ENCODE measurements around the gene RAB11B. TPM values are rescaled to one million over a fixed set of nuclear protein-coding genes. Genes with fewer than 3 reads are reported as not detected.
"Not testable (repeated sequence)": the region's sequence is repeated elsewhere in the genome, so short reads cannot be mapped to it uniquely, and the experiment has no call there.

Gene RAB11B
- polyA plus RNA-seq, 1 donor from 2014 or later = 71.1 TPM

DNA sequence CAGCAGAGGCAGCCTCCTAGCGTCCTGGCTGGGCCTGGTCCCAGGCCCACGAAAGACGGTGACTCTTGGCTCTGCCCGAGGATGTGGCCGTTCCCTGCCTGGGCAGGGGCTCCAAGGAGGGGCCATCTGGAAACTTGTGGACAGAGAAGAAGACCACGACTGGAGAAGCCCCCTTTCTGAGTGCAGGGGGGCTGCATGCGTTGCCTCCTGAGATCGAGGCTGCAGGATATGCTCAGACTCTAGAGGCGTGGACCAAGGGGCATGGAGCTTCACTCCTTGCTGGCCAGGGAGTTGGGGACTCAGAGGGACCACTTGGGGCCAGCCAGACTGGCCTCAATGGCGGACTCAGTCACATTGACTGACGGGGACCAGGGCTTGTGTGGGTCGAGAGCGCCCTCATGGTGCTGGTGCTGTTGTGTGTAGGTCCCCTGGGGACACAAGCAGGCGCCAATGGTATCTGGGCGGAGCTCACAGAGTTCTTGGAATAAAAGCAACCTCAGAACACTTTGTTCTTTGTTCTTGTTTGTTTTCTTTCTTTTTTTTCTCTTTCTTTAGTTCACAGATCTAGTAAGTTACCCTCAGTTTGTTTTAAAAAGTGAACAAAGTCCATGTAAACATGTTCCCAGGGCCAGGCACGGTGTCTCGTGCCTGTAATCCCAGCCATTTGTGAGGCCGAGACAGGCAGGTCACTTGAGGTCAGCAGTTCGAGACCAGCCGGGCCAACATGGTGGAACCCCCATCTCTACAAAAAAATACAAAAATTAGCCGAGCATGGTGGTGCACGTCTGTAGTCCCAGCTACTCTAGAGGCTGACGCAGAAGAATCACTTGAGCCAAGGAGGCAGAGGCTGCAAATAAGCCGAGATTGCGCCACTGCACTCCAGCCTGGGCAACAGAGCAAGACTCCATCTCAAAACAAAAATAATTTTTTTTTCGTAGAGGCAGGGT lies 16.0 kb upstream of the RAB11B start:
- no peak overlapping the region for H3K27ac ChIP-seq (ENCODE audit: low read length)
- H3K9ac ChIP-seq (ENCODE audit: low read length) = no peak overlapping the region
- TF ChIP-seq, protein P1, sequence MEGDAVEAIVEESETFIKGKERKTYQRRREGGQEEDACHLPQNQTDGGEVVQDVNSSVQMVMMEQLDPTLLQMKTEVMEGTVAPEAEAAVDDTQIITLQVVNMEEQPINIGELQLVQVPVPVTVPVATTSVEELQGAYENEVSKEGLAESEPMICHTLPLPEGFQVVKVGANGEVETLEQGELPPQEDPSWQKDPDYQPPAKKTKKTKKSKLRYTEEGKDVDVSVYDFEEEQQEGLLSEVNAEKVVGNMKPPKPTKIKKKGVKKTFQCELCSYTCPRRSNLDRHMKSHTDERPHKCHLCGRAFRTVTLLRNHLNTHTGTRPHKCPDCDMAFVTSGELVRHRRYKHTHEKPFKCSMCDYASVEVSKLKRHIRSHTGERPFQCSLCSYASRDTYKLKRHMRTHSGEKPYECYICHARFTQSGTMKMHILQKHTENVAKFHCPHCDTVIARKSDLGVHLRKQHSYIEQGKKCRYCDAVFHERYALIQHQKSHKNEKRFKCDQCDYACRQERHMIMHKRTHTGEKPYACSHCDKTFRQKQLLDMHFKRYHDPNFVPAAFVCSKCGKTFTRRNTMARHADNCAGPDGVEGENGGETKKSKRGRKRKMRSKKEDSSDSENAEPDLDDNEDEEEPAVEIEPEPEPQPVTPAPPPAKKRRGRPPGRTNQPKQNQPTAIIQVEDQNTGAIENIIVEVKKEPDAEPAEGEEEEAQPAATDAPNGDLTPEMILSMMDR (IDR thresholded peaks at IDR 0.05; ENCODE audit: poor library complexity, severe bottlenecking) = no peak
- TF ChIP-seq, protein P2, sequence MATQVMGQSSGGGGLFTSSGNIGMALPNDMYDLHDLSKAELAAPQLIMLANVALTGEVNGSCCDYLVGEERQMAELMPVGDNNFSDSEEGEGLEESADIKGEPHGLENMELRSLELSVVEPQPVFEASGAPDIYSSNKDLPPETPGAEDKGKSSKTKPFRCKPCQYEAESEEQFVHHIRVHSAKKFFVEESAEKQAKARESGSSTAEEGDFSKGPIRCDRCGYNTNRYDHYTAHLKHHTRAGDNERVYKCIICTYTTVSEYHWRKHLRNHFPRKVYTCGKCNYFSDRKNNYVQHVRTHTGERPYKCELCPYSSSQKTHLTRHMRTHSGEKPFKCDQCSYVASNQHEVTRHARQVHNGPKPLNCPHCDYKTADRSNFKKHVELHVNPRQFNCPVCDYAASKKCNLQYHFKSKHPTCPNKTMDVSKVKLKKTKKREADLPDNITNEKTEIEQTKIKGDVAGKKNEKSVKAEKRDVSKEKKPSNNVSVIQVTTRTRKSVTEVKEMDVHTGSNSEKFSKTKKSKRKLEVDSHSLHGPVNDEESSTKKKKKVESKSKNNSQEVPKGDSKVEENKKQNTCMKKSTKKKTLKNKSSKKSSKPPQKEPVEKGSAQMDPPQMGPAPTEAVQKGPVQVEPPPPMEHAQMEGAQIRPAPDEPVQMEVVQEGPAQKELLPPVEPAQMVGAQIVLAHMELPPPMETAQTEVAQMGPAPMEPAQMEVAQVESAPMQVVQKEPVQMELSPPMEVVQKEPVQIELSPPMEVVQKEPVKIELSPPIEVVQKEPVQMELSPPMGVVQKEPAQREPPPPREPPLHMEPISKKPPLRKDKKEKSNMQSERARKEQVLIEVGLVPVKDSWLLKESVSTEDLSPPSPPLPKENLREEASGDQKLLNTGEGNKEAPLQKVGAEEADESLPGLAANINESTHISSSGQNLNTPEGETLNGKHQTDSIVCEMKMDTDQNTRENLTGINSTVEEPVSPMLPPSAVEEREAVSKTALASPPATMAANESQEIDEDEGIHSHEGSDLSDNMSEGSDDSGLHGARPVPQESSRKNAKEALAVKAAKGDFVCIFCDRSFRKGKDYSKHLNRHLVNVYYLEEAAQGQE (IDR thresholded peaks at IDR 0.05; ENCODE audit: borderline replicate concordance) = no peak
- H3K4me2 ChIP-seq (ENCODE audit: low read length) = no peak overlapping the region
- no peaks in the 10 kb centered on the region for H3K9me3 ChIP-seq (ENCODE audit: low read length)
- H4K20me1 ChIP-seq (ENCODE audit: insufficient read depth) = no peaks in the 10 kb centered on the region
- no peaks in the 10 kb centered on the region for H3K36me3 ChIP-seq (ENCODE audit: insufficient read depth, low read length)
- no peaks in the 10 kb centered on the region for H3F3A ChIP-seq (ENCODE audit: insufficient read depth, low read length, poor library complexity, severe bottlenecking)
- no peak overlapping the region for H2AFZ ChIP-seq (ENCODE audit: low read depth, low read length)
- H3K4me3 ChIP-seq (ENCODE audit: low read length) = no peak overlapping the region
- no peaks in the 10 kb centered on the region for H3K9me2 ChIP-seq (ENCODE audit: insufficient read depth, low read length)
- H3K79me2 ChIP-seq (replicated peaks; ENCODE audit: insufficient read depth, low read length) = no peaks in the 10 kb centered on the region
- H3K27me3 ChIP-seq (ENCODE audit: insufficient read depth, low read depth, low read length) = no peaks in the 10 kb centered on the region

DNA sequence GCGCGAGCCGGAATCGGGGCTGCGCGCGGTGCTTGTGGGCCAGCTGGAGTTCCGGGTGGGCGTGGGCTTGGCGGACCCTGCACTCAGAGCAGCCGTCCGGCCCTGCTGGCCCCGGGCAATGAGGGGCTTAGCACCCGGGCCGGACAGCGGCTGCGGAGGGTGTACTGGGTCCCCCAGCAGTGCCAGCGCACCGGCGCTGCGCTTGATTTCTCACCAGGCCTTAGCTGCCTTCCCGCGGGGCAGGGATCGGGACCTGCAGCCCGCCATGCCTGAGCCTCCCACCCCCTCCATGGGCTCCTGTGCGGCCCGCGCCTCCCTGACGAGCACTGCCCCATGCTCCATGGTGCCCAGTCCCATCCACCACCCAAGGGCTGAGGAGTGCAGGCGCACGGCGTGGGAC lies 14.4 kb upstream of the RAB11B start:
- not testable (repeated sequence) for H3K9me3 ChIP-seq (ENCODE audit: low read length); H3F3A ChIP-seq (ENCODE audit: insufficient read depth, low read length, poor library complexity, severe bottlenecking); H3K79me2 ChIP-seq (replicated peaks; ENCODE audit: insufficient read depth, low read length); H3K36me3 ChIP-seq (ENCODE audit: insufficient read depth, low read length); H4K20me1 ChIP-seq (ENCODE audit: insufficient read depth); H3K4me3 ChIP-seq (ENCODE audit: low read length); H3K27me3 ChIP-seq (ENCODE audit: insufficient read depth, low read depth, low read length); H3K4me2 ChIP-seq (ENCODE audit: low read length); H3K27ac ChIP-seq (ENCODE audit: low read length); H3K9me2 ChIP-seq (ENCODE audit: insufficient read depth, low read length); H3K9ac ChIP-seq (ENCODE audit: low read length); H2AFZ ChIP-seq (ENCODE audit: low read depth, low read length)

DNA sequence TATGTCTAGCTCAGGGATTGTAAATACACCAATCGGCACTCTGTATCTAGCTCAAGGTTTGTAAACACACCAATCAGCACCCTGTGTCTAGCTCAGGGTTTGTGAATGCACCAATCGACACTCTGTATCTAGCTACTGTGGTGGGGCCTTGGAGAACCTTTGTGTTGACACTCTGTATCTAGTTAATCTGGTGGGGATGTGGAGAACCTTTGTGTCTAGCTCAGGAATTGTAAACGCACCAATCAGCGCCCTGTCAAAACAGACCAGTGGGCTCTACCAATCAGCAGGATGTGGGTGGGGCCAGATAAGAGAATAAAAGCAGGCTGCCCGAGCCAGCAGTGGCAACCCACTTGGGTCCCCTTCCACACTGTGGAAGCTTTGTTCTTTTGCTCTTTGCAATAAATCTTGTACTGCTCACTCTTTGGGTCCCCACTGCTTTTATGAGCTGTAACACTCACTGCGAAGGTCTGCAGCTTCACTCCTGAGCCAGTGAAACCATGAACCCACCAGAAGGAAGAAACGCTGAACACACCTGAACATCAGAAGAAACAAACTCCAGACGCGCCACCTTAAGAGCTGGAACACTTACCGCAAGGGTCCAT lies 13.7 kb upstream of the RAB11B start:
- not testable (repeated sequence) for H3K9ac ChIP-seq (ENCODE audit: low read length); H3K79me2 ChIP-seq (replicated peaks; ENCODE audit: insufficient read depth, low read length); H3K4me2 ChIP-seq (ENCODE audit: low read length)

More for the DNA sequence above, 13.7 kb upstream of the RAB11B start:
- H3K27ac ChIP-seq (ENCODE audit: low read length); H3F3A ChIP-seq (ENCODE audit: insufficient read depth, low read length, poor library complexity, severe bottlenecking); H3K4me3 ChIP-seq (ENCODE audit: low read length); H3K9me3 ChIP-seq (ENCODE audit: low read length); H3K27me3 ChIP-seq (ENCODE audit: insufficient read depth, low read depth, low read length); H3K36me3 ChIP-seq (ENCODE audit: insufficient read depth, low read length); H4K20me1 ChIP-seq (ENCODE audit: insufficient read depth); H3K9me2 ChIP-seq (ENCODE audit: insufficient read depth, low read length); H2AFZ ChIP-seq (ENCODE audit: low read depth, low read length): not testable (repeated sequence)

Measured in neural cell (in vitro differentiated cells).